UCSD-AML1 (cell line): ENCODE data around the gene UNC13C.

Experiments
- DNase-seq: peaks from one replicate; lab custom pipeline; 2025; ENCODE audit not compliant: unreplicated experiment; lab: John Stamatoyannopoulos, UW

The UNC13C gene

DNA sequence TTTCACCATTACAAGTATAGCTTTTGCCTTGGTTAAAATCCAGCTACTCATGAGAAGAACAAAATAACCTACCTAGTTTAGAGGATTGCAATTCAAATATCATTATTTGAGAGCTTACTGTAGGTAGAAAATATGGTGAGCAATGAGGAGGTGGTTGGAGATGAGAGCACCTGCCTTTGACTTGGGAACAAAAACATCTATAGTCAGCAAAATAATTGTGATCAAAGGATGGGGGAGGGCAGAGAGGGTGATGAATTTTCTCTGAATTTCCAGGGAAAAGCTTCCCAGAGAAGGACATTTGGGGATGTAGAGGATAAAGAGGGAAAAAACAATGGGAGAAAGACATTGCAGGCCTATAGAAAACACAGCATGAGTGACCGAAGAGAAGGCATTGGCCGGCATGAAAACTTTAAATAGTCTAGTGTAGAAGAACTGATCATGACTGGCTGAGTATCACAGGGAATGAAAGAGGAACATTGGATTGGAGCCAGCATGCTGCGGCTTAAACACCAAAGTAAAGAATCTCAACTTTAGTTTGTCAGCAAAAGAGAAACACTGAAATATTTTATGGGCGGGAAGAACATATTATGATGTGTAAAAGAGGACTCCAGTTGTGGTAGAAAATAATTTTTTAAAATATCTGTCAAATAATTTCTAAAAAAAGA is 581.3 kb downstream of the UNC13C start:
- DNase-seq: no peak

- DNase-seq: no peak
These were observed 582.2 kb downstream of the UNC13C start for GRCh38 chr15:54560417-54560816.

GRCh38 chr15:54564166-54564565 is 585.9 kb downstream of the UNC13C start:
- no peak for DNase-seq

DNA sequence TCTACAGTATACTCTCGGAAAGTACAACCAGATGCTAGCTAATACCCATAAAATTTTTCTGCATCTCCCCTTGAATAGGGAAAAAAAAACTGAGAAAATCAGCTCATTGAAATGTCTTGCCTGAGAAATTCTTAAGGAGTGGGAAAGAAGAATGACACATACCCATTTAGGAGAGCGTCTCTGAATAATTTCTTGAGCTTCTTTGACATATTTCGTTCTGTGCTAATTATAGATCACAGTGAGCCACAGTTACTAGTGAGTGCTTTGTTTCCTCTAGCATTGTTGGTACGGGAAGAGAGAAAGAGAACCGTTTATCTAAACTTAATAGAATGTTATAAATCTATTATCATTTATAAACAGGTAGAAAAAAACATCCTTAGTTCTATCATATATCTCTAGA is 588.4 kb downstream of the UNC13C start:
- DNase-seq: no peak

GRCh38 chr15:54567408-54568035 is 589.3 kb downstream of the UNC13C start:
- no peak for DNase-seq

GRCh38 chr15:54568381-54568780 is 590.1 kb downstream of the UNC13C start:
- DNase-seq: no peak

GRCh38 chr15:54571576-54571975 is 593.3 kb downstream of the UNC13C start:
- DNase-seq: peak; percentile 9

GRCh38 chr15:54575586-54575985 is 597.3 kb downstream of the UNC13C start:
- DNase-seq: no peak

GRCh38 chr15:54576298-54576935 is 598.2 kb downstream of the UNC13C start:
- no peak for DNase-seq

- DNase-seq: no peak
These were observed 599.4 kb downstream of the UNC13C start for GRCh38 chr15:54577476-54578250.

DNA sequence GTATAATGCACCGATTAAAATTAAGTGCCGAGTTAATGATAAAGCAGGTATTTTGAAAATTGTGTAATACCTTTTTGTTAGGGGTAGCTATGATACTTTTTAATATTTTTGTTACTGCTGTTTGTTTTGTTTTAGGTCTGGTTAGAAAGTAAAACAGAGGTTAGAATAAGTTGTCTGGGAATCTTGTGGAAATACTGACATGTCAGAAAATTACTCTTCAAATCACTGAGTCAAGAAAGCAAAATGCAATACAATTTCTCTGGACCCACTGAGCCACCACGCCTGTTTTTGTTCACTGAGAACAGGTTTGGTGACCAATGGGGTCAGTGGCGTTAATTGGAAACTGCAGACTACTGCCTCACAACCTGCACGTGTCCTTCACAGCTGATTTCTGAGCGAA is 601.6 kb downstream of the UNC13C start:
- no peak for DNase-seq

GRCh38 chr15:54580643-54581042 is 602.4 kb downstream of the UNC13C start:
- no peak for DNase-seq

- DNase-seq: no peak
These were observed 604.8 kb downstream of the UNC13C start for GRCh38 chr15:54582863-54583643.

- no peak for DNase-seq
These were observed 606.8 kb downstream of the UNC13C start for GRCh38 chr15:54585063-54585462.

DNA sequence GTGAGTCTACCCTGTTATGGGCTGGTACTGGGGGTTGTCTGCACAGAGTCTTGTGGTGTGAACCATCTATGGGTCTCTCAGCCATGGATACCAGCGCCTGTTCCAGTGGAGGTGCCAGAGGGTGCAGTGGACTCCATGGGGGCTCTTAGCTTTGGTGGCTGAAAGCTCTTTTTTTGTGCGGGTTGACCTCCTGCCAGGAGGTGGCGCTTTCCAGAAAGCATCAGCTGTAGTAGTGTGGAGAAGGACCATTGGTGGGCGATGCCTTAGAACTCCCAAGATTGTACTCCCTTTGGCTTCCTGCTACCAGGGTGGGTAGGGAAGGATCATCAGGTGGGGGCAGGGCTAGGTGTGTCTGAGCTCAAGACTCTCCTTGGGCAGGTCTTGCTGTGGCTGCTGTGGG is 615.9 kb downstream of the UNC13C start:
- DNase-seq: no peak

GRCh38 chr15:54599386-54599785 is 621.1 kb downstream of the UNC13C start:
- DNase-seq: no peak

DNA sequence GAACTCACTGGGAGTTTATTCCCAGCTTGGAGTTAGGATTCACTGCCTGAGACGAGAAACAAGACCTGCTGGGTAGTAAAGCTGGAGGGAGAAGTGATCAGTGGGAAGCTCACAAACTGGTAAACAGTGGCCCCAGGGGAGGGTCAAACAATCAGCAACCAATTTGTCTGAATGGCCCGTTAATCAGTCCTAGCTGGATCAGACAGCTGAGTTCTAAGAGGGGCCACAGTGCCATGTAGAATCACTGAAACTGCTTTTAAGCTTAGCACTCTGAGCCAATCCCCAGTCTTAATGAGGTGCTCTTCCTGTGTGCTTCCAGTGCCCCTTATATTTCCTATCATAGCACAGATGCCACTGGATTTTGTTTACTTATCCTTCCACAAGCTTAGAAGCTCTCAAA is 626.8 kb downstream of the UNC13C start:
- no peak for DNase-seq

GRCh38 chr15:54605556-54605955 is 627.3 kb downstream of the UNC13C start:
- DNase-seq: no peak

GRCh38 chr15:54608876-54609835 is 630.9 kb downstream of the UNC13C start:
- DNase-seq: no peak

- no peak for DNase-seq
These were observed 639.9 kb downstream of the UNC13C start for GRCh38 chr15:54618120-54618519.
